Ovary (tissue), 9 donors: ENCODE measurements around the gene MGAT5B. TPM values are rescaled to one million over a fixed set of nuclear protein-coding genes. Genes with fewer than 3 reads are reported as not detected.

Experiments
- DNase-seq, 5 donors: peaks; one replicate each; pipeline ENCODE4 v3.0.0-alpha.2; 2019 to 2020
- H3K27ac ChIP-seq, 2 donors: fragments of 200-600 bp; one replicate each; pipeline versions ENCODE4 v1.5.1 to v1.8.0; 2019 to 2022
- H3K27me3 ChIP-seq: fragments of 200-600 bp; one replicate; pipeline ENCODE4 v1.8.0; 2022
- H3K36me3 ChIP-seq: fragments of 200-600 bp; sonication (generic); one replicate; pipeline ENCODE4 v1.5.1; 2019
- H3K4me1 ChIP-seq: one replicate; pipeline ENCODE4 v1.8.1; 2013; ENCODE audit warnings: mild to moderate bottlenecking, moderate library complexity; ENCODE audit not compliant: insufficient read depth
- H3K4me3 ChIP-seq: fragments of 200-600 bp; sonication (generic); one replicate; pipeline ENCODE4 v1.5.1; 2017
- H3K9me3 ChIP-seq, 2 donors: fragments of 200-600 bp in 1 of 2; sonication (generic) in 1 of 2; one replicate each; pipeline versions ENCODE4 v1.5.1 to v1.8.1; 2013 to 2019; ENCODE audit warnings: mild to moderate bottlenecking in 1 of 2, moderate library complexity in 1 of 2
- CTCF ChIP-seq, 3 donors: fragments of 450-650 bp in 2 of 3; fragments of 200-600 bp in 1 of 3; IDR thresholded peaks; one replicate each; pipeline versions ENCODE4 v1.5.1 to v1.8.0; 2016 to 2022; ENCODE audit warnings: antibody characterized with exemption in 3 of 3, mild to moderate bottlenecking in 1 of 3
- EP300 ChIP-seq: sonication (generic); formaldehyde crosslinking; IDR thresholded peaks from one replicate; pipeline ENCODE4 v1.6.1; 2017; ENCODE audit warnings: antibody characterized with exemption
- POLR2A ChIP-seq: fragments of 450-650 bp; IDR thresholded peaks from one replicate; pipeline ENCODE4 v1.6.1; 2017; ENCODE audit warnings: antibody characterized with exemption, mild to moderate bottlenecking, moderate library complexity
- WGBS, 3 donors: extraction: QIAGEN DNeasy Blood & Tissue Kit in 1 of 3; methylation state at CpG; one replicate each; pipeline versions ENCODE4 v1.1.5 to v1.1.7; 2013 to 2017; 5-methylcytosine and 5-hydroxymethylcytosine counted together
- intact Hi-C, 4 donors: fragments of 100-400 bp; cut with DNase I; formaldehyde crosslinking; loops; one replicate each; pipeline versions ENCODE4 v1.11.0 to v1.15.1; 2022 to 2023
- polyA plus RNA-seq, 2 donors: library from polyadenylated mRNA; stranded (reverse); fragments of 200-250 nt in 1 of 2; fragments of 350-450 nt in 1 of 2; fragmentation: Illumina TruSeq in 1 of 2; extraction: RNeasy Lipid Tissue Mini Kit (QIAGEN cat#74804) in 1 of 2; gene quantifications; one replicate each; pipeline ENCODE4 v1.2.3, GENCODE V29; 2013 to 2014
- total RNA-seq, 7 donors: library from RNA; depleted of rRNA in 2 of 7; stranded (reverse); fragments of >200 nt in 2 of 7; fragmentation: NEBNext Ultra II Directional in 3 of 7; extraction: Animal tissue kit (Norgen Biotek cat#: 25700) in 3 of 7; gene quantifications; one replicate each; pipeline versions ENCODE4 v1.1.0 to v1.2.4, GENCODE V29; 2016 to 2023
- donor health status: DM: no; HTN: no; CAD: no; lungs with moderate emphysema.
- donor health status: DM: no; HTN: no; CAD: no.
- donor health status: Bipolar disorder and iron deficiency.
- donor health status: DM: yes; HTN: yes; CAD: no.
- donor health status: DM: no; HTN: no; CAD: no.
- donor health status: DM: yes; HTN: yes; CAD: no.

Gene MGAT5B
- total and polyA plus RNA-seq, 9 donors = 0.23 to 3.6 (median 0.77) TPM; not detected in 1

GRCh38 chr17:76929148-76929547, 60.9 kb downstream of the MGAT5B start:
- intact Hi-C loops = no loop called here
- Histone ChIP-seq H3K27me3 (no peaks in the 10 kb centered on the region), H3K4me1 (no peaks in the 10 kb centered on the region), H3K4me3 (no peak overlapping the region), H3K27ac (no peak overlapping the region), H3K36me3 (no peaks in the 10 kb centered on the region), H3K9me3 (no peaks in the 10 kb centered on the region)
- 79 to 89% (median 88%) methylated on average over 3 of the region's 3 CpGs for WGBS, 3 donors
- TF ChIP-seq CTCF (IDR thresholded peaks at IDR 0.05) (no peak), POLR2A (no peak), EP300 (no peak)
- no peak for DNase-seq

DNA sequence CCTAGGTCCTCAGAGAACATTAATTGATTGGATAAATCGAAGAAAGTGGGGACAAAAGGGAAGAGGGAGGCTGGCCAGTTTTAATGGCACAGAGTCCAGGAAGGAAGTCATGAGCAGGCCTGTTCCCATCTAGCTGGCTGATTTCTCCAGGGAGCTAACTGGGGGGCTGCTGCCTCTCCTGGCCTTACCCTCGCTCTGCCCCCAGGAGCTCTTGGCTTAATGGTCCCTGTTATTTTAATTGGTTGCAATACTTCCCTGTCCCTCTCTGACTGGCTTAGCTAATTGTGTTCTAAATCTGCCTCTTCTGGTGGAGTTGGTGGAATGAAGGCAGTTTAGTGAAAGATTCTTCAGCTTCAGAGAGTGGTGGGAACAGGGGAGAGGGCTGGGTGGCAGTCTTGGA, 61.4 kb downstream of the MGAT5B start:
- Histone ChIP-seq H3K36me3 (no peaks in the 10 kb centered on the region), H3K9me3 (no peaks in the 10 kb centered on the region), H3K27me3 (no peaks in the 10 kb centered on the region), H3K4me1 (no peaks in the 10 kb centered on the region), H3K4me3 (no peak overlapping the region), H3K27ac (no peak overlapping the region)
- TF ChIP-seq CTCF (IDR thresholded peaks at IDR 0.05) (no peak), POLR2A (no peak), EP300 (no peak)
- no peak for DNase-seq
- WGBS, 3 donors = 72 to 82% (median 72%) methylated on average over 2 of the region's 2 CpGs
- intact Hi-C loops = no loop called here

DNA sequence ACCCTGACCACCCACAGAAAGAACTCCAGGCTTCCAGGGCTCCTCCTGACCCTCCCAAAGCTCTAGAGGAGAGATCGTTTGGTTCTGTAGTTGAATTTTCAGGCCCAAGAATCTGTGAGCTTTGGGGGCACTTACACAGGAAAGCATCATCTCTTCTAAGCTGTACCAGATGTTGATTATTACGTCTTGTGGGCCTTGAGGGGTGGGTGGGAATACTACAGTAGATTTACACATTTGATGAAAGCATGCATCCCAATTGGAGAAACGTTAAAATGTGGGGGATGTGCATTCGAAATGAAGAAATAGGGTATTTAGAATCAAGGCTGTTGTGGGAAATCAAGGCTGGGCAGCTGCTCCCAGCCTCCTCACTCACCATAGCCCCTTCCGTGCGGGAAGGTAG, 61.9 kb downstream of the MGAT5B start:
- intact Hi-C loops = no loop called here
- no peaks in the 10 kb centered on the region for H3K4me1 ChIP-seq
- no peak for TF ChIP-seq POLR2A
- no peak for TF ChIP-seq CTCF (IDR thresholded peaks at IDR 0.05)
- no peak for TF ChIP-seq EP300
- H3K4me3 ChIP-seq = no peak overlapping the region
- H3K27me3 ChIP-seq = no peaks in the 10 kb centered on the region
- WGBS, 3 donors = 40 to 53% (median 49%) methylated on average over 6 of the region's 6 CpGs
- no peaks in the 10 kb centered on the region for H3K9me3 ChIP-seq
- no peaks in the 10 kb centered on the region for H3K36me3 ChIP-seq
- H3K27ac ChIP-seq = no peak overlapping the region
- DNase-seq = no peak

DNA sequence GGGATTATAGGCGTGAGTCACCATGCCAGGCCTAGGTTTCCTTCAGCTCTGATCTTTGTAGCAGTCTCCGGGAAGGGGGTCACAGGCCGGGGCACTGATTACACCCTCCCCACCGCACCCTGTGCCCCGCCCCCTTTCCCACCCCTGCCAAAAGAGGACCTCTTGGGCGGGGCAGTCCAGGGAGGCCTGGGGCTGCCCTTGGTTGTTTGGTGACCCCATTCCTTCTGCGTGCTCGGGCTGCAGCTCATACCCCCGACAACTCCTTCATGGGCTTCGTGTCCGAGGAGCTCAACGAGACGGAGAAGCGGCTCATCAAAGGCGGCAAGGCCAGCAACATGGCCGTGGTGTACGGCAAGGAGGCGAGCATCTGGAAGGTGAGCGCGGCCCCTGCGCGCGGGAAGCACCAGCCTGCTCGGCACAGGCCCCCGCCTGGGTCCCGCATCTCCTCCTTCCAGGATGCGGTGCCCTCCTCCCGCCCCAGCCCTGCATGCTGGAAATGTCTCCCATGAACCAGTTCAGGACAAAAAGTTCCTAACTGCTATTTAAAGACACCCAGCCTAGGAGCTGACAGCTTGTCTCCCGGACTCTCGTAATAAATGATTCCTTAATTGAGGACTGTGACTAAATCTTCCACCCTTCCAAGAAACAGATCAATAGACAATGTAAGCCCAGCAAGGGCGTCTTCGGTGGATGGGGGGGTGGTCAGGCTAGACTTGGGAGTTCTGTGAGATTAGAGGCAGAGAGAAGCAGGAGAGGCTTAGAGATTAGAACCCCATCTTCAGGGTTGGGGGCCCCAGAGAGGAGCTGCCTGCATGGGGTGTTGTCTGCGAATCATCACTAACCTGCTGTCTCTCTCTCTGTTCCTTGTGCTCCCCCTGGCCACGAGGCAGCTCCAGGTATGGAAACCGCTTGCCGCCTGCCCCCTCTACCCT, 64.5 kb downstream of the MGAT5B start:
- no peak for TF ChIP-seq POLR2A
- no peak for TF ChIP-seq EP300
- intact Hi-C loops = no loop called here
- Histone ChIP-seq H3K4me3 (no peak overlapping the region), H3K27ac (no peak overlapping the region), H3K9me3 (no peaks in the 10 kb centered on the region), H3K4me1 (no peaks in the 10 kb centered on the region), H3K36me3 (no peaks in the 10 kb centered on the region), H3K27me3 (no peaks in the 10 kb centered on the region)
- WGBS, 3 donors = 81 to 88% (median 81%) methylated on average over 36 of the region's 36 CpGs
- no peak for DNase-seq
